ENCODE measurements around the gene BRD1. TPM values are rescaled to one million over a fixed set of nuclear protein-coding genes. Genes with fewer than 3 reads are reported as not detected.

BRD1 gene
- total RNA-seq, 4 donors from 2014 or later: 15.6 to 25.2 (median 18.1) TPM

DNA sequence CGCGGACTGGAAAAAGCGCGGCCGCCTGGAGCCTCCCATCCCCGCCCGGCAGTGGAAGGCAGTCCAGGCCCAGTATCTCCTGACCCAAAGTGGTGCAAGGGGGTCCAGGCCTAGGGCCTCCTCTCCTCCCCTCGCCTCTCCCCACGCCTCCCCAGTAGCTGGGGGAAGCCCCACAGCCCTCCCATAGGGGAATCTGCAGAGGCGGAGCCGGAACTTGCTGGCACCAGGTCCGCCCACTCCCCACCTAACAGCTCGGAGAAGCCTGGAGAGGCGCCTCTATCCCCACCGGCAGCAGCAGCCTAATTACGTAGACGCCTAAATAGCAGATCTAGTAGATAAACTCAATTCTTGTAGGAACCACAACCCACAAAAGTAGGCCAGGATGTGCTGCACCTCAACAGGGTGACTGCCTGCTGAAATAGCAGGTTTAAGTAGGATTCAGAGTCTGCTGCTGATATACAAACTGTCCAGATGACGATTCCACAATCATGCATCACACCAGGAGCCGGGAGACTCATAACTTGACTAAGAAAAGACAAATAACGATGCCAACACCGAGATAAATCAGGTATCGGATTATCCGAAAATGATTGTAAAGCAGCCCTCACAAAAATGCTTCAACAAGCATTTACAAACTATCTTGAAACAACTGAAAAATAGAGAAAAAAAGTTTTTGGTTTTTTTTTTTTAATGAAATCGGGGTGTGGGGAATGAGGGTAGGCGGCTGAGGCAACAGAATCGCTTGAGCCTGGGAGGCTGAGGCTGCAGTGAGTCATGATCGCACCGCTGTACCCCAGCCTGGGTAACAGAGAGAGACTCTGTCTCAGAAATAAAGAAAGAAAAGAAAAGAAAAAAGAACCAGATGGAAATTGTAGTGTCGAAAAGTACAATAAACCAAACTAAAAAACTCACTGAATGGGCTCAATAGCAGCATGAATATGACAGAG, 11.4 kb upstream of the BRD1 start:
- Histone ChIP-seq H3K36me3 (no peaks in the 10 kb centered on the region), H3K27me3 (no peaks in the 10 kb centered on the region), H3K4me1 (no peaks in the 10 kb centered on the region), H3K9me3 (no peaks in the 10 kb centered on the region), H3K4me3 (no peak overlapping the region), H3K27ac (no peak overlapping the region)
- in situ Hi-C loops (cut with MboI; ENCODE audit: low sequenced_read_pairs in 4 of 4): no loop called here
- TF ChIP-seq POLR2A (IDR thresholded peaks at IDR 0.05): no peak
- TF ChIP-seq, protein P1, sequence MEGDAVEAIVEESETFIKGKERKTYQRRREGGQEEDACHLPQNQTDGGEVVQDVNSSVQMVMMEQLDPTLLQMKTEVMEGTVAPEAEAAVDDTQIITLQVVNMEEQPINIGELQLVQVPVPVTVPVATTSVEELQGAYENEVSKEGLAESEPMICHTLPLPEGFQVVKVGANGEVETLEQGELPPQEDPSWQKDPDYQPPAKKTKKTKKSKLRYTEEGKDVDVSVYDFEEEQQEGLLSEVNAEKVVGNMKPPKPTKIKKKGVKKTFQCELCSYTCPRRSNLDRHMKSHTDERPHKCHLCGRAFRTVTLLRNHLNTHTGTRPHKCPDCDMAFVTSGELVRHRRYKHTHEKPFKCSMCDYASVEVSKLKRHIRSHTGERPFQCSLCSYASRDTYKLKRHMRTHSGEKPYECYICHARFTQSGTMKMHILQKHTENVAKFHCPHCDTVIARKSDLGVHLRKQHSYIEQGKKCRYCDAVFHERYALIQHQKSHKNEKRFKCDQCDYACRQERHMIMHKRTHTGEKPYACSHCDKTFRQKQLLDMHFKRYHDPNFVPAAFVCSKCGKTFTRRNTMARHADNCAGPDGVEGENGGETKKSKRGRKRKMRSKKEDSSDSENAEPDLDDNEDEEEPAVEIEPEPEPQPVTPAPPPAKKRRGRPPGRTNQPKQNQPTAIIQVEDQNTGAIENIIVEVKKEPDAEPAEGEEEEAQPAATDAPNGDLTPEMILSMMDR (IDR thresholded peaks at IDR 0.05 in 4 of 5, conservative IDR thresholded peaks at IDR 0.05 in 1 of 5): no peak
- intact Hi-C loops (cut with DNase I; ENCODE audit: low total_unique reads): no loop called here
- DNase-seq (no peak), ATAC-seq (no peak)

GRCh38 chr22:49833340-49834007, 5.8 kb upstream of the BRD1 start:
- no peak overlapping the region for H3K4me3 ChIP-seq
- H3K9me3 ChIP-seq: no peaks in the 10 kb centered on the region
- in situ Hi-C loops (cut with MboI; ENCODE audit: low sequenced_read_pairs in 4 of 4) (no loop called here), intact Hi-C loops (cut with DNase I; ENCODE audit: low total_unique reads) (no loop called here)
- H3K27me3 ChIP-seq: no peaks in the 10 kb centered on the region
- ATAC-seq: no peak
- H3K27ac ChIP-seq: no peak overlapping the region
- no peak for DNase-seq
- H3K36me3 ChIP-seq: no peaks in the 10 kb centered on the region
- TF ChIP-seq POLR2A (IDR thresholded peaks at IDR 0.05): no peak
- TF ChIP-seq, protein P1 (IDR thresholded peaks at IDR 0.05 in 4 of 5, conservative IDR thresholded peaks at IDR 0.05 in 1 of 5): no peak
- H3K4me1 ChIP-seq: no peaks in the 10 kb centered on the region

- DNase-seq (no peak), ATAC-seq (no peak)
- Histone ChIP-seq H3K27ac (no peak overlapping the region), H3K4me3 (no peak overlapping the region), H3K4me1 (peaks cover 19 to 22% of the 10 kb centered on the region in 2 donors), H3K27me3 (no peaks in the 10 kb centered on the region), H3K36me3 (no peaks in the 10 kb centered on the region), H3K9me3 (no peaks in the 10 kb centered on the region)
- TF ChIP-seq, protein P1 (IDR thresholded peaks at IDR 0.05 in 4 of 5, conservative IDR thresholded peaks at IDR 0.05 in 1 of 5): no peak
- no peak for TF ChIP-seq POLR2A (IDR thresholded peaks at IDR 0.05)
- intact Hi-C loops (cut with DNase I; ENCODE audit: low total_unique reads) (loop anchor here (2.0 to 5.0 kb wide), 2 partner anchors 28 to 37 kb away; no protein-coding TSS in a partner anchor), in situ Hi-C loops (cut with MboI; ENCODE audit: low sequenced_read_pairs in 4 of 4) (no loop called here)
Measured at GRCh38 chr22:49829044-49829853, 1.6 kb upstream of the BRD1 start.

DNA sequence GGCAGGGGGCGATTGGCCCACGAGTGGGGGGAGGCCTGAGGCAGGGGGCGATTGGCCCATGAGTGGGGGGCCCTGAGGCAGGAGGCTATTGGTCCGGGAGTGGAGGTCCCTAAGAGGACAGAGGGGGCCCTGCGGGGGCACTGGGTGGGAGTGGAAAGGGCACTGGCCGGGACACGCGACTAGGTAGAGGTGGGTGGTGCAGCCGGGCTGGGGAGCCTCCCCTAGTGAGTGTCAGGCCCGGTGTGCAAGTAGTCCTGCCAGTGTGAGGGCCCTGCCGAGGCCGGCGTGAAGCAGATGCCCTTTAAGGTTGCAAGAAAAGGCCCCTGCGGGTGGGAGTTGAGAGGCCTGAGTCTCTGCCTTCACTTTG, 909 bp upstream of the BRD1 start:
- DNase-seq (no peak), ATAC-seq (no peak)
- Histone ChIP-seq H3K27ac (peak overlapping the region in 3 of 4 donors; percentile 37 to 76 (median 75)), H3K4me1 (peaks cover 19 to 23% of the 10 kb centered on the region in 2 donors), H3K36me3 (peaks cover 2 to 5% of the 10 kb centered on the region in 2 donors), H3K27me3 (no peaks in the 10 kb centered on the region), H3K4me3 (no peak overlapping the region), H3K9me3 (no peaks in the 10 kb centered on the region)
- TF ChIP-seq, protein P1 (IDR thresholded peaks at IDR 0.05 in 4 of 5, conservative IDR thresholded peaks at IDR 0.05 in 1 of 5): no peak
- no peak for TF ChIP-seq POLR2A (IDR thresholded peaks at IDR 0.05)
- intact Hi-C loops (cut with DNase I; ENCODE audit: low total_unique reads) (loop anchor here (1.0 to 5.0 kb wide), 3 partner anchors 25 to 36 kb away; partner anchors contain the start of gene ZBED4), in situ Hi-C loops (cut with MboI; ENCODE audit: low sequenced_read_pairs in 4 of 4) (no loop called here)

Measured in gastrocnemius medialis (tissue), 4 donors.